Measurements from ENCODE around the gene SAMSN1. TPM values are rescaled to one million over a fixed set of nuclear protein-coding genes. Genes with fewer than 3 reads are reported as not detected.

The SAMSN1 gene
- total RNA-seq, 1 donor from 2014 or later, result 1.2 TPM

DNA sequence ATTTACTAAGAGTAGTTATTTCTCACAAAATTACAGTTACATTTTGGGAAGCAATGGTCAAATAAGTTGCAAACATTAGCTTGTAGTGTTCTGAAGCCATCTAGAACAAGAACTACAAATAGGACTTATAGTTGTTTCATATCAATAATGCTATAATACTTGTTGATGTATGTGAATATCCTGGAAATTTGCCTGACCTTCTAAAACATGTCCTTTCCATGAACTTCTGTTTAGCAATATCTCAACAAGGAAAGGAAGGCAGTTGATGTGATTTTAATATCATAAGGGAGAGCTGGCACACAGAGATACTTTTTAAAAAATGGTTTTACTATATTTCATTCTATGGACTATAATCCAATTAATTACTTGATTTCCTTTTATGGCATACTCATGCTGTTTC, 47.1 kb upstream of the SAMSN1 start:
- Mint-ChIP-seq H3K9me3 (no peaks in the 10 kb centered on the region), H3K4me1 (no peaks in the 10 kb centered on the region), H3K27ac (no peak overlapping the region), H3K27me3 (ENCODE audit: insufficient read depth, low read depth) (peaks cover 2% of the 10 kb centered on the region), H3K4me3 (no peak overlapping the region), H3K36me3 (no peaks in the 10 kb centered on the region)
- Histone ChIP-seq H3K9me3 (ENCODE audit: low read depth) (no peaks in the 10 kb centered on the region), H2AFZ (replicated peaks) (no peak overlapping the region), H4K20me1 (ENCODE audit: low read depth) (no peaks in the 10 kb centered on the region), H3K36me3 (no peaks in the 10 kb centered on the region), H3K4me2 (no peak overlapping the region), H3K9ac (no peak overlapping the region), H3K27me3 (no peaks in the 10 kb centered on the region), H3K4me1 (no peaks in the 10 kb centered on the region), H3K27ac (no peak overlapping the region), H3K4me3 (no peak overlapping the region), H3K79me2 (ENCODE audit: low read depth) (no peaks in the 10 kb centered on the region), H3F3A (ENCODE audit: low read depth) (no peaks in the 10 kb centered on the region)
- TF ChIP-seq EZH2phosphoT487 (IDR thresholded peaks at IDR 0.05), result no peak
- TF ChIP-seq, protein P1, sequence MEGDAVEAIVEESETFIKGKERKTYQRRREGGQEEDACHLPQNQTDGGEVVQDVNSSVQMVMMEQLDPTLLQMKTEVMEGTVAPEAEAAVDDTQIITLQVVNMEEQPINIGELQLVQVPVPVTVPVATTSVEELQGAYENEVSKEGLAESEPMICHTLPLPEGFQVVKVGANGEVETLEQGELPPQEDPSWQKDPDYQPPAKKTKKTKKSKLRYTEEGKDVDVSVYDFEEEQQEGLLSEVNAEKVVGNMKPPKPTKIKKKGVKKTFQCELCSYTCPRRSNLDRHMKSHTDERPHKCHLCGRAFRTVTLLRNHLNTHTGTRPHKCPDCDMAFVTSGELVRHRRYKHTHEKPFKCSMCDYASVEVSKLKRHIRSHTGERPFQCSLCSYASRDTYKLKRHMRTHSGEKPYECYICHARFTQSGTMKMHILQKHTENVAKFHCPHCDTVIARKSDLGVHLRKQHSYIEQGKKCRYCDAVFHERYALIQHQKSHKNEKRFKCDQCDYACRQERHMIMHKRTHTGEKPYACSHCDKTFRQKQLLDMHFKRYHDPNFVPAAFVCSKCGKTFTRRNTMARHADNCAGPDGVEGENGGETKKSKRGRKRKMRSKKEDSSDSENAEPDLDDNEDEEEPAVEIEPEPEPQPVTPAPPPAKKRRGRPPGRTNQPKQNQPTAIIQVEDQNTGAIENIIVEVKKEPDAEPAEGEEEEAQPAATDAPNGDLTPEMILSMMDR (IDR thresholded peaks at IDR 0.05), result no peak
- no peak for TF ChIP-seq EZH2 (IDR thresholded peaks at IDR 0.05)
- no peak for DNase-seq (ENCODE audit: low spot score)

DNA sequence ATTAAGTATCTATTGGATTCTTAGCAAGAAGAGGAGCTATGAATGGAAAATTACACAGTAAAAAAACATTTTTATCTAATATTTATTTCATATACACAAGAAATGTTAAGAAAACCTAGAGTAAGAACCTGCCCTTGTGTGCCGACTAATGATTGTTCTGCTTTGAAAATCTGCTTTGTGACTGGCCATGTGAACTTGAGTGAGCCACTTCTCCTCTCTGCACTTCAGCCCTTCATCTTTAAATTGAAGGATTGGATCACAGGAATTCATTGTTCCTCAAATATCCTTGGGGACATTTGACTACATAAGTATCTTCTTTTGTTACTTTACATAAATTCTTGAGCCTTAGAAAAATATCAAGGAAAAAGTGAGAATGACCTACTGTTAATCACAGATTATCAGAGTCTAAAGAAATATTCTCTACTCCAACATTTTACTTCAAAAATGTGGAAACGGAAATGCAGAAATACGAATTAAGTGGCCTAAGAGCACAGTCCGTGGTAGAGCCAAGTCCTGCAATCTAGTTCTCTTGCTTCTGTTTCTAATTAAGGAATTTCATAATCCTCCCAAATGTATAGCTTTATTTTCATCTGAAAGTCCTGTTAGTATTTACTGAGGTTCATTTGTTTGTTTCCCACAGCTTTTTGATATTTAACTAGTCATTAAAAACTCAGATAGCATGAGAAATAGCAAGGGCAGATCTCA, 46.3 kb upstream of the SAMSN1 start:
- Mint-ChIP-seq H3K4me1 (no peaks in the 10 kb centered on the region), H3K27me3 (ENCODE audit: insufficient read depth, low read depth) (peaks cover 2% of the 10 kb centered on the region), H3K27ac (no peak overlapping the region), H3K36me3 (no peaks in the 10 kb centered on the region), H3K9me3 (no peaks in the 10 kb centered on the region), H3K4me3 (no peak overlapping the region)
- H3K79me2 ChIP-seq (ENCODE audit: low read depth), result no peaks in the 10 kb centered on the region
- no peaks in the 10 kb centered on the region for H3K36me3 ChIP-seq
- H3K4me2 ChIP-seq, result no peak overlapping the region
- DNase-seq (ENCODE audit: low spot score), result no peak
- no peaks in the 10 kb centered on the region for H3K27me3 ChIP-seq
- H3K9me3 ChIP-seq (ENCODE audit: low read depth), result no peaks in the 10 kb centered on the region
- H3F3A ChIP-seq (ENCODE audit: low read depth), result no peaks in the 10 kb centered on the region
- TF ChIP-seq EZH2phosphoT487 (IDR thresholded peaks at IDR 0.05), result no peak
- TF ChIP-seq, protein P1 (IDR thresholded peaks at IDR 0.05), result no peak
- TF ChIP-seq EZH2 (IDR thresholded peaks at IDR 0.05), result no peak
- no peaks in the 10 kb centered on the region for H3K4me1 ChIP-seq
- no peaks in the 10 kb centered on the region for H4K20me1 ChIP-seq (ENCODE audit: low read depth)
- H3K4me3 ChIP-seq, result no peak overlapping the region
- no peak overlapping the region for H3K9ac ChIP-seq
- no peak overlapping the region for H2AFZ ChIP-seq (replicated peaks)
- H3K27ac ChIP-seq, result no peak overlapping the region

DNA sequence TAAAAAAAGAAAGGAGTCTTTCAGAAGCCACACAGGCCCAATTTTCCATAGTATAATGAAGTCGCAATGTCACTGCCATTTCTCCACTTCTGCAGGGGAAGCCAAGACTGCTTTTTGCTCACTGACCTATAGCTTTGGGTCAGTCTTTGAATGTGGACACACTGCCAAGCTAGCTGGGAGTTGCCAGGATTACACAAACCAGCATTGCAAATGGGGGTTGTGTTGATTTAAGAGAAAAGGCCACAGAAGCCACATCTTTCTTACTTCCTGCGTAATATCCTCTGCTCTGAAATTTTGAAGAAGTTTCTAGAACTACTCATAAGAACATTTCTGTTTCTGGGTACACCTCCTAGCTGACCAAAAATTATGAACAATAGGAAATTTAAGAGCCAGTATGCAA, 45.8 kb upstream of the SAMSN1 start:
- Mint-ChIP-seq H3K4me3 (no peak overlapping the region), H3K4me1 (no peaks in the 10 kb centered on the region), H3K27ac (no peak overlapping the region), H3K36me3 (no peaks in the 10 kb centered on the region), H3K27me3 (ENCODE audit: insufficient read depth, low read depth) (peaks cover 2% of the 10 kb centered on the region), H3K9me3 (no peaks in the 10 kb centered on the region)
- Histone ChIP-seq H3K9ac (no peak overlapping the region), H2AFZ (replicated peaks) (no peak overlapping the region), H3K4me3 (no peak overlapping the region), H4K20me1 (ENCODE audit: low read depth) (no peaks in the 10 kb centered on the region), H3K9me3 (ENCODE audit: low read depth) (no peaks in the 10 kb centered on the region), H3K36me3 (no peaks in the 10 kb centered on the region), H3K27ac (no peak overlapping the region), H3K4me2 (no peak overlapping the region), H3K4me1 (no peaks in the 10 kb centered on the region), H3F3A (ENCODE audit: low read depth) (no peaks in the 10 kb centered on the region), H3K79me2 (ENCODE audit: low read depth) (no peaks in the 10 kb centered on the region), H3K27me3 (no peaks in the 10 kb centered on the region)
- TF ChIP-seq EZH2phosphoT487 (IDR thresholded peaks at IDR 0.05), result no peak
- TF ChIP-seq, protein P1 (IDR thresholded peaks at IDR 0.05), result no peak
- TF ChIP-seq EZH2 (IDR thresholded peaks at IDR 0.05), result no peak
- no peak for DNase-seq (ENCODE audit: low spot score)
